Hindlimb muscle (tissue), 1 donor: ENCODE data around the gene KLF17. TPM values are rescaled to one million over a fixed set of nuclear protein-coding genes. Genes with fewer than 3 reads are reported as not detected.
"Not testable (repeated sequence)": the region's sequence is repeated elsewhere in the genome, so short reads cannot be mapped to it uniquely, and the experiment has no call there.

Source experiments
- DNase-seq: peaks from one replicate; pipeline ENCODE4 v3.0.0-alpha.2; 2013
- polyA plus RNA-seq: library from polyadenylated mRNA; unstranded; fragments of 120-200 nt; gene quantifications from one replicate; pipeline ENCODE4 v1.2.1, GENCODE V29; 2013; ENCODE audit not compliant: insufficient read length

The KLF17 gene
- polyA plus RNA-seq, 1 donor = not detected

DNA sequence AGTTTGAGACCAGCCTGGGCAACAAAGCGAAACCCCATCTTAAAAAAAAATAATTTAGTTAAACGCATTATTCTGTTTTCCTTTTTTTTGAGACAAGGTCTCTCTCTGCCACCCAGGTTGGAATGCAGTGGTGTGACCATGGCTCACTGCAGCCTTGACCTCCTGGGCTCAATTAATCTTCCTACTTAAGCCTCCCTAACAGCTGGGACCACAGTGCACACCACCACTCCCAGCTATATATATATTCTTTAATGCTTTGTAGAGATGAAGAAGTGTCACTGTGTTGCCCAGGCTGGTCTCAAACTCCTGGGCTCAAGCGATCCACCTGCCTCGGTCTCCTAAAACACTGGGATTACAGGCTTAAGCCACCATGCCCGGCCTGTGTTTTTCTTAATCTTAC is 7.7 kb upstream of the KLF17 start:
- no peak for DNase-seq

GRCh38 chr1:44111861-44112260 is 6.8 kb upstream of the KLF17 start:
- no peak for DNase-seq

GRCh38 chr1:44112486-44112885 is 6.1 kb upstream of the KLF17 start:
- DNase-seq = no peak

DNA sequence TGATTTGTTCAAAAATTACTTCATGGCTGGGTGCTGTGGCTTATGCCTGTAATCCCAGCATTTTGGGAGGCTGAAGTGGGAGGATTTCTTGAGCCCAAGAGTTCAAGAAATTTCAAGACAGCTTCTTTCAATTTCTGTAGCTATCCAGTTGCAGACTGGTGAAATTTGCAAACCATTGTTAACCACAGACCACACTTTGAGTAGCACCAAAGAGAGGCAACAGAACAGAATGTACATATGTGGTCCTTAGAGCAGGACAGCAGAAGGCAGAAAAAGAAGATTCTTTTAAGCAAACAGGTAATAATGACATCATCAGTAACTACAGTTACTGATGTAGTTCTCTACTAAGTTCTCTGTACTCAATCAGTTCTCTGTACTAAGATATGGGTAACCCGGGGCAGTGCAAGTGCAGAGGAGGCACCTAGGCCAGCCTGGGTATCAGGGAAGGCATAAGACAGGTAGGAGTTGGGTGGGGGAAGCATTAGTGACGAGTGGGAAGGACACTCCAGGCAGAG is 5.5 kb upstream of the KLF17 start:
- no peak for DNase-seq

- DNase-seq = no peak
These were observed 4.5 kb upstream of the KLF17 start for GRCh38 chr1:44114098-44114497.

DNA sequence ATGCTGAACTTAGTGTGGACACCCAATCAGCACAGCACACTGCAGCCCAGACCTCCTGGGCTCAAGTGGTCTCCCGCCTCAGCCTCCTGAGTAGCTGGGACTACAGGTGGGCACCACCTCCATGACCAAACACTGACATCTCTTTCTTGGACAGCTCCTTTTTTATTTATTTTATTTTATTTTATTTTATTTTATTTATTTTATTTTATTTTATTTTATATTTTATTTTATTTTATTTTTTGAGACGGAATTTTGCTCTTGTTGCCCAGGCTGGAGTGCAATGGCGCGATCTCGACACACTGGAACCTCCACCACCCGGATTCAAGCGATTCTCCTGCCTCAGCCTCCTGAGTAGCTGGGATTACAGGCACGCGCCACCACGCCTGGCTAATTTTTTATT is 1.3 kb upstream of the KLF17 start:
- DNase-seq = not testable (repeated sequence)

DNA sequence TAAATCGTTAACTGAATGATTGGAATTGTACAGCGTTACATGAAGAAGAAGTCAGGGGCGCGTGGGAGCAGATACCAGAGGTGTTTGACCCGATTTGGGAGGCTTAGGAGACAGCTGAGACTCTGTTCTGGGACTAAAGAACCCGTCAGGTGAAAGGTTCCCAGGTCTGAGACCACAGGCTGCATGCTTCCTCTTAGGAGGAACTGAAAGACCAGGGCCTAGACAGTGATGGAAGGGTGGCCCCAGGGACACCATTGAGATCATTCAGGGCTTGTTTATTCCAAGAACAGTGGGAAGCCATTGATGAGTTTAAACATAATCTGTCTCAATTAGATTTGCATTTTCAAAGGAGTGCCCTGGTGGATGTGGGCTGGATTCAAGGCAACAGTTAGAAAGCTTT is 904 bp downstream of the KLF17 start:
- DNase-seq = no peak

GRCh38 chr1:44120398-44120949 is 1.9 kb downstream of the KLF17 start:
- DNase-seq = no peak

DNA sequence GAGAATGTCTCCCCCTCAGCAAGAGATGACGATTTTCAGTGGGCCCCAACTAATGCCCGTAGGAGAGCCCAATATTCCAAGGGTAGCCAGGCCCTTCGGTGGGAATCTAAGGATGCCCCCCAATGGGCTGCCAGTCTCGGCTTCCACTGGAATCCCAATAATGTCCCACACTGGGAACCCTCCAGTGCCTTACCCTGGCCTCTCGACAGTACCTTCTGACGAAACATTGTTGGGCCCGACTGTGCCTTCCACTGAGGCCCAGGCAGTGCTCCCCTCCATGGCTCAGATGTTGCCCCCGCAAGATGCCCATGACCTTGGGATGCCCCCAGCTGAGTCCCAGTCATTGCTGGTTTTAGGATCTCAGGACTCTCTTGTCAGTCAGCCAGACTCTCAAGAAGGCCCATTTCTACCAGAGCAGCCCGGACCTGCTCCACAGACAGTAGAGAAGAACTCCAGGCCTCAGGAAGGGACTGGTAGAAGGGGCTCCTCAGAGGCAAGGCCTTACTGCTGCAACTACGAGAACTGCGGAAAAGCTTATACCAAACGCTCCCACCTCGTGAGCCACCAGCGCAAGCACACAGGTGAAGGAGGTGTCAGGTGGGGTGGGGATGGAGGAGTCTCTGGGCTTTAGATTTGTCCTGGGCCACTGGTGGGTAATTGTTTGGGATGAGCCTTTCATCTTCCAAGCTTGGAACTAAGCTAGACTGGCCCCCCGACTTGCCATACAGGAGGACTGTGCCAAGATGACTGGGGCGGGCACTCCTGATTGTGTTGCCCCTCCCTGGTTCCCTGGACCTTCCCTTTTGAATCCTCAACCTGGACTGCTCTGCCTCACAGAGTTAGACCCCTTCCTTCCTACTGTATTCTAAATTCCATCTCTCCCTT is 11.2 kb downstream of the KLF17 start:
- DNase-seq = no peak

DNA sequence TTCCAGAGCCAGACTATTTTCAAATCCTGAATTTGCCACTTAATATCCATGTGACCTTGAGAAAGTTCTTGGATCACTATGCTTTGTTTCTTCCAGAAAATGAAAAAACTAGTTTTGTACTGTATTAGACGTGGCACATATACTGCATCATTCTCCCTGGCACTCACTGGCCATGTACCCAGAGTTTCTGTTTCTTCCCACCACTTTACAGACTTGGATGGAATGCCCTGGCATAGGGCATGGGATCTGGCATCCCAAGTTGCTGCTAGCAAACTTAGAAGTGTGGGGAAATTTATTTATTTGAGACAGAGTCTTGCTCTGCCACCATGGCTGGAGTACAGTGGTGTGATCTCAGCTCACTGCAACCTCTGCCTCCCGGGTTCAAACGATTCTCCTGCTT is 12.8 kb downstream of the KLF17 start:
- DNase-seq = no peak

GRCh38 chr1:44134071-44134920 is 15.7 kb downstream of the KLF17 start:
- no peak for DNase-seq

- no peak for DNase-seq
These were observed 17.3 kb downstream of the KLF17 start for GRCh38 chr1:44135886-44136285.

DNA sequence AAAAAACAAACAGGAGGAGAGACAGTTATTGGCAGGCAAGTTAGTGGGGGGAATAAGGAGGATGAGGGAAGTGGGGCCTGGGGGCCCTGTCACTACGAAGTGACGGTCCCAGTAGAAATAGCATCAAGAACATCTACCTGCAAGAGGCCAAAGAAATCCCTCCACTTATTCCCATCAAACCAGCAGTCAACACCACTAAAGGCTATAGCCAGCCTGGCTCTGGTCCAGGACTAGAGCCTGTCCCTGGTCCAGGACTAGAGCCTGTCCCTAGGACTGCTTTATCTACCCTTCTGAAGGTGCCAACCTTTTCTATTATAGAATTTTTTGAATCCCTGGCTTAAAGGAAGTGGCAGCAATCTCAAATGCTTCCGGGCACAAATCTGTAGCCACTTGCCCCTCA is 19.6 kb downstream of the KLF17 start:
- no peak for DNase-seq

- not testable (repeated sequence) for DNase-seq
These were observed 20.9 kb downstream of the KLF17 start for GRCh38 chr1:44139565-44139964.

GRCh38 chr1:44141531-44141930 is 22.9 kb downstream of the KLF17 start, which contains the start of gene KLF18:
Gene KLF18, minus strand, starts transcription at chr1:44141631. Its CDS starts 0 bp downstream, at chr1:44141631.
- DNase-seq = no peak

- DNase-seq = no peak
These were observed 26.5 kb downstream of the KLF17 start for GRCh38 chr1:44144962-44145756.

DNA sequence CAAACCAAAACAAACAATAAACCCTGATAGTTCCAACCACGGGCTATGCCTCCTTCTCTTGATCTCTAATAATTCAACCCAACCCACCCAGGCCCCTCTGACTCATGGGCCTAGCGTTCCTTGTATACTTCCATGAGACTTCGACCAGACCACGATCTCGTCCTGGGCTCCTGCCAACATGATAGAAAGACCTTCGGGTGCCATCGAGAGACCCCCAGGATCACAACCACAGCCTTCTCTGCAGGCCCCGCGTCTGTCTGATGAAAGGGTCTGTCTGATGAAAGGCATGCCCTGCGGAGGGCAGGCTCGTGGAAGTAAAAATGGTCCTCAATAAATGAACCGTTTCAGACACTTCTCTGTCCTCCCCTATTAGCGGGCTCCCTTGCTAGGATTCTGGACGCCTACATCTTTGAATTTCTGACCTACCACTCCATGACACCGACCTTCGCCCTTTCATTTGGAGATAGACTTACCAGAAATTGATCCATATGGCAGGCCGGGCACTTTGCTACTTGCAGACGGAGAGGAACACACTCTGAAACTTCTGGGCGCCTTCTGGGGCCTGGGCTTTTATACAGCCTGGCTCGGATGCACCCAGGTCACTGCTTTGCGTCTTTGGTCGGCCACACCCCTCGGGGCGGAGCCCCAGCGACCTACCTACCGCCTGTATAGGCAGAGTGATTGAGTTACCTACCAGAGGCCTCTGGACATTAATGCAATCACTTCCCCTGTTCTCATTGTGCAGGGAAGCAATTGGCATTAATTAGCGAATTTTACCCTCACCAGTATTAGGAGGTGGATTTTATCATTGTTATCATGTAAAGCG is 28.1 kb downstream of the KLF17 start:
- no peak for DNase-seq

DNA sequence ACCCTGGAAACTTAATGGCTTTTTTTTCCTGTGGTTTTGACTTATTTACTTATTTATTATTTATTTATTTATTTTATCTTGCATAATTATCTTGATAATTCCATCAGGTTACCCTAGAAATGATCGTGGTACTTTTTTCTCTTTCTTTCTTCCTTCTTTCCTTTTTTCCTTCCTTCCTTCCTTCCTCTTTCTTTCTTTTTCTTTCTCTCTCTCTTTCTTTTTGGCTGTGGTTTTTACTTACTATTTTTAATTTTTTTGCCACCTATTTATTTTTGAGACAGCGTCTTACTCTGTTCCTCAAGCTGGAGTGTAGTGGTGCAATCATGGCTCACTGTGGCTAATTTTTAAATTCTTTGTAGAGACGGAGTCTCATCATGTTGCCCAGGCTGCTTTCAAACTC is 29.0 kb downstream of the KLF17 start:
- DNase-seq = no peak

- no peak for DNase-seq
These were observed 32.7 kb downstream of the KLF17 start for GRCh38 chr1:44151332-44151731.

GRCh38 chr1:44151808-44152207 is 33.2 kb downstream of the KLF17 start:
- DNase-seq = no peak

DNA sequence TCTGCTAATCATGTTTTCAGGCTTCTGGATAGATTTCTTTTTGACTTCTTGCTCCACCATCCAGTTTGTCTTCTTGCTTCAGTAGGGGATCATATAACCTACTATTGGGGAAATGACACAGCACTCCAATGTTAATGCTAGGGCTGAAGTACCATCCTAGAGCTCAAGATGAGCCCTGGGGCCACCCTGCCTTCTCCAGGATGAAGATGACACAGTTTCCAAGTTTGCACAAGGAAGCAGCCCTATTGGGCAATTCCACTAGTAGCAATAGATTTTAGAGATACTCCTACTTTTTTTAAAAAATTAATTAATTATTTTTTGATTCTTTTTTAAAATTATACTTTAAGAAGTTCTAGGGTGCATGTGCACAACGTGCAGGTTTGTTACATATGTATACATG is 34.1 kb downstream of the KLF17 start:
- no peak for DNase-seq
